Stimulated activated CD8-positive, alpha-beta memory T cell treated with anti-CD3 and anti-CD28 coated beads, Interleukin-7, amount 100 ng/mL, for 48 hours (primary cell): ENCODE data around the gene CEBPB.
"Not testable (repeated sequence)": the region's sequence is repeated elsewhere in the genome, so short reads cannot be mapped to it uniquely, and the experiment has no call there.

ENCODE experiments used
- DNase-seq, 2 donors: peaks; one replicate each; pipeline ENCODE4 v3.0.0-alpha.2; 2020; ENCODE audit warnings: low read depth in 1 of 2; ENCODE audit errors: extremely low read depth in 1 of 2

The CEBPB gene

DNA sequence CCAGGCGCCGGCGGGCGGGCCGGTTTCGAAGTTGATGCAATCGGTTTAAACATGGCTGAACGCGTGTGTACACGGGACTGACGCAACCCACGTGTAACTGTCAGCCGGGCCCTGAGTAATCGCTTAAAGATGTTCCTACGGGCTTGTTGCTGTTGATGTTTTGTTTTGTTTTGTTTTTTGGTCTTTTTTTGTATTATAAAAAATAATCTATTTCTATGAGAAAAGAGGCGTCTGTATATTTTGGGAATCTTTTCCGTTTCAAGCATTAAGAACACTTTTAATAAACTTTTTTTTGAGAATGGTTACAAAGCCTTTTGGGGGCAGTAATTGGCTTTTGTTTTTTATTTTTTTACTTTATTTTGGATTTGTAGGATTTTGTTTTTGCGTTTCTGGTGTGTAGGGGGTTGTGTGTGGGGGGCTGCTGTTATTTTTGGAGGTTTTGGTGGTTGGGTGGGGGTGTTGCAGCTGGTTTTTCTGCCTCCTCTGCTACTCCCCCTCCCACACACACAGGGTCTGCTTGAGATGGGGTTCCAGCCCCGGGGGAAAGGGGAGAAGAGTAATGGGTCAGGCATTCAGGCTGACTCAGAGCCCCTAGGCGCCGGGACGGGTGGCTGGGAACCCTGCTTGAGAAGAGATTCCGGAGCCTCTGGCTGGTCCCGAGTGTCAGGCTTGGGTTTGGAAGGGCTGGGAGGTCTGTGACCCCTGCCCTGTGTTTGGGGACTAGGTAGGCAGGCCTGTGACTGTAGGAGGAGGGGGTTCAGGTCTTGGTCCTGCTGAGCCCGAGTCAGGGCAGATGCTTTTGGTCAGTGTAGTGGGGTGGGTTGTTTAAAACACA, 2.0 kb downstream of the CEBPB start:
- DNase-seq, result peak; percentile 61 to 79

DNA sequence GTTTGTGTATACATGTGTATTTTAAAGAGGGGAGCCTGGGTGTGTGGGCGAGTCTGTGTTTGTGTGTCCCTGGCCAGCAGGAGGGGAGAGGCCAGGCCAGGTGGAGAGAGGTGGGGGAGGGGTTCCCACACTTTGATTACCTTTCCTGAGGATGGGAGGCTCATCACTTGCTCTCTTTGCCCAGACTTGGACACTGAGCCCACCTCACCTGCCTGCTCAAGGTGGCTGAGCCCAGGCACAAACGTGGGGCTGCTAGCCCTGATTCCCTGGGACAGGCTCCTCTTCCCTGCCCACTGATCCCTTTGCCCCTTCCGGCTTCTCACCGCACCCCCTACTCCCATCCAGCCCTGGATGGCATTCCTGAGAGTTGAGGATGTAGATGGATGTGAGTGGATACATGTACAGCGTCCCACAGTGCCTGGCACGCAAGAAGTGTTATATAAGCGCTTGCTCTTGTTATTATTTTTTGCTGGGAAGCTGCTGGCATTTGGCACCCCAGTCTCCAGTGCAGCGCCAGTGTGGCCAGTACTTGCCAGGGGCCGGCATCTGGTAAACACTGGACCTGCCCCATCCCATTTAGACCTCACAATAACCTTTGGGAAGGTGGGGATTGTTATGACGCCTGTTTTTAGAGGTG, 2.7 kb downstream of the CEBPB start:
- DNase-seq, result no peak

DNA sequence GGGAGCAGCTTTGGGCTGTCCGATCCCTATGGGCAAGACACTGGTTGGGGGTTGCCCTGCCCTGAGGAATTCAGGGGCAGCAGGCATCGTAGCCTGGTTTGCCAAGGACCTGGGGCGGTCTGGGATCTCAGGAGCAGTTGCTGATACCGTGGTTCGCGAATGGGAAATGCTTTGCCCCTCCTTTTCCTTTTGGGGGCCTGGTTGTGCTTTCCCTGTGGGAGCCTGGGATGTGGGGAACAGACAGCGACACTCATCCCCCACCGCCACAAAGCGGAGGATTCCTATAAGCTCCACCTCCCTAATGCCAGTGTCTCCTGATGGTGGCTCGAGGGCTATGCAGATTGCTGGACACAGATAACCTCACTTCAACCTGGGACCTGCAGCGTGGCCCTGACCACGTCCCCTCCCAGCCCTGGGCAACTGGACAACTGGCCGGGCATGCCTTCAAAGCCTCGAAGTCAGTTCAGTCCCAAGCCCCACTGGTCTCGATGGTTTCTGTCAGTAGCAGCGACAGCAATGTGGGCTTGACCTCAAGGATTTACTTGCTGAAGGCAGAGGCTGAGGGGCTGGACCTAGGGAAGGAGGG, 3.3 kb downstream of the CEBPB start:
- DNase-seq, result no peak

DNA sequence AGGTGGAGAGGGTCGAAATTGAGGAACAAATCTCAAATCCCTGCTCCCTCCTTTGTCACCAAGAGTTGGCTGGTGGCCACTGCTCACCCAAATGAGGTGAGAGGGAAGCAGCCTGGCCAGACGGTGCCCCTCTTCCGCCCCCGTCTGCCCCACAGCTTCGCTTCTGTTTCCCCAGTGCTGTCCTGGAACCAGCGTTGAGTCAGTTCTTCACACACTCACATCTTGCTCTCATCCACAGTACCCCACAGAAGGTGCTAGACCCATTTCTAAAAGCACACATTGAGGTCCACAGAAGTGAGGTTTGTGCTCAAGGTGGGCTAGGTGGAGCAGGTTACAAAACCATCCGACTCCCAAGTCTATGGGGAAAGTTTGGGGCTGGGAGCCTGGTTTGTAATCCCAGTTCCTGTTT, 3.8 kb downstream of the CEBPB start:
- no peak for DNase-seq

DNA sequence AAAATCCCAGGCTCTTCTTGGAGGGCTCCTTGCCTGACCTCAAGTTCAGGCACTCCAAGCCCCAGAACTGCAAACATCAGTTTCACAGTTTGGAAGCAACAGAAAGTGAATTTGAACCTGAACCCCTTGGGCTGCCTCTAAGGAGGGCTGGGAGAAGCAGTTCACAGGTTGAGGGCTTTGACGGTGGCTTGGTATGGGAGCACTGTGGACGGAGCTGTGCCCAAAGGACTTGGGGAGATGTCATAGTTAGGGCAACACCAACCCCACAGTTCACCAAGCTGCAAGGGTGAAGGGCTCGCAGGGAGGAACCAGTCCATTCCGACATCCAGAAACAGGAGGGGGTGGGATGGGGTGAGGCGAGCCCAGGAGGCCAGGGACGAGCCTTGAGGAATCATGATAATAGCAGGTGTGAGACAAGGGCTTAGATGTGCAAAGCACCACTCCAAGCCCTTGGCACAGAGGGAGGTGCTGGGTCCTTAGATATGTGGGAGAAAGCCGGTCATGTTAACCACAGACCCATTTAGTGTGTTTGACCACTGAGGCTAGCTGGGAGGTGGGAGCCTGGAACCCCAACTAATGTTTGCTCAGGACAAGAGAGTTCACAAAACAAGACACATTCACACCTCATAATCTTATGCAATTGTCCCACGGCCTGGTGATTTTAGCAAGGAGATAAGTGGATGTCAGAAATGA, 4.3 kb downstream of the CEBPB start:
- no peak for DNase-seq

DNA sequence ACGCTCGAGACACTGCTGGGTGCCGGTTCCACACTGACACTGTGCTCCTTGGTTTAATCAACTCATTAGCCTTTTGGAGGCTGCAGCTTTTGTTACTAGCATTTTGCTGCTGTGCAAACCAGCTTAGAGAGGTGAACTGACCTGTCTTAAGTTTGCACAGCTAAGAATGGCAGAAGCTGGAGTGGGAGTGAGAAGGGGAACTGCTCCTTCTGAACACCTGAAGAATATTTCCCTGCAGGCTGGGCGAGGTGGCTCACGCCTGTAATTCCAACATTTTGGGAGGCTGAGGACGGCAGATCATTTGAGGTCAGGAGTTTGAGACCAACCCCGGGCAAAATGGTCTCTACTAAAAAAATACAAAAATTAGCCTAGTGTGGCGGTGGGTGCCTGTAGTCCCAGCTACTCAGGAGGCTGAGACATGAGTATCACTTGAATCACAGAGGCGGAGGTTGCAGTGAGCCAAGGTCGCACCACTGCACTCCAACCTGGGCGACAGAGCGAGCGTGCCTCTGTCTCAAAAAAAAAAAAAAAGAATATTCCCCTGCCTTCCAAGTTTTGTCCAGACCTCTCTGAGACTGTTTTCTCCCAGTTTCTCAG, 5.0 kb downstream of the CEBPB start:
- DNase-seq, result no peak

DNA sequence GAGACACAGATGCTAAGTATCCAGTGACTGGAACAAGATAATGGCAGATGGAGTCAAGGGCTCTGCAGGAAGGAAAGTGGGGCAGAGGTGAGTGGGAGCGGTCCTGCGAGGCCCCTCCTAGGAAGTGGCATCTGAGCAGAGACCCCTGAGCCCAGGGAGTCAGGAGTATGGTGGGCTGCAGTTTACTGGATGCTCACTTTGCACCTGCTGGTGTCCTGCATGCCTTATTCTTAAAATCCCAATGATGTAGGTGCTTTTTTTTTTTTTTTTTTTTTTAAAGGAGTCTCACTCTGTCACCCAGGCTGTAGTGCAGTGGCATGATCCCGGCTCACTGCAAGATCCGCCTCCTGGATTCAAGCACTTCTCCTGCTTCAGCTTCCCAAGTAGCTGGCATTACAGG, 5.6 kb downstream of the CEBPB start:
- no peak for DNase-seq

DNA sequence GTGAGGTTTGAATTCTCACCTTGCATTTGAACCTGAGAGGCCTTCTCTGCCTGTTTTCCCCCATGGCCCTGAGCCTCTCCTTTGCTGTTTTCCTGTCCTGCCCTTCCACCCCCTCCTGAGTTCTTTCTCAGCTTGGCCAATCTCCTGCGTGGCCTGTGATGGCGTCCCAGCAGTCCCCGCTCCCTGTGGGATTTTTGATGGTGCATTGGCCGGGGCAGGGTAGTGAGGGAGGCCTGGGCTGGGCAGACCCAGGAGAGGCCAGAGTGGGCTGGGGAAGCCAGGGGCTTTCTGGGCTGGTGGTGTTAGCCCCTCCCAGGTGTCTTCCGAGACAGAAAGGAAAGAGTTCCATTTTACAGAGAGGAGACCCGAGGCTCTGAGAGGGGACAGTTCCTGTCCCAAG, 6.3 kb downstream of the CEBPB start:
- DNase-seq, result no peak

DNA sequence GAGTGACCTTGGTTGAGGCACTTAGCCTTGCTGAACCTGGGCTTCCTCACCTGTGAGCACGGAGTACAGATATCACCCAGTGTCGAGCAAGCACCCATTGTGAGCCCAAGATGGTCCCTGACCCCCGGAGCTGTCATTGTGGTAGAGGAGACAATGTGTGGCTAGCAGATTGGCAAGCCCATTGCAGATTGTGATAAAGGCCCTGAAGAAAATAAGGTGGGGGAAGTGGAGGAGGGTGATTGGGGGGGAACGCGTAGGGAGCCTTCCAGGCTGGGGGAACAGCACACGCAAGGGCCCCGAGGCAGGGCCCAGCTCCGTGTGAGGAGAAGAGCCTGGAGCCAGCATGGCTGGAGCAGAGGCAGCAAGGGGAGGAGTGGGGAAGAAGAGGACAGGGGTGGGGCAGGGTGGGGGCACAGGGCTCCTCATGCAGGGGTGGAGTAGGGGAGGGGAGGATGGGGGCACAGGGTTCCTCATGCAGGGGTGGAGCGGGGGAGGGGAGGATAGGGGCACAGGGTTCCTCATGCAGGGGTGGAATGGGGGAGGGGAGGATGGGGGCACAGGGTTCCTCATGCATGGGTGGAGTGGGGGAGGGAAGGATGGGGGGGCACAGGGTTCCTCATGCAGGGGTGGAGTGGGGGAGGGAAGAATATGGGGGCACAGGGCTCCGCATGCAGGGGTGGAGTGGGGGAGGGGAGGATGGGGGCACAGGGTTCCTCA, 7.0 kb downstream of the CEBPB start:
- DNase-seq, result no peak

DNA sequence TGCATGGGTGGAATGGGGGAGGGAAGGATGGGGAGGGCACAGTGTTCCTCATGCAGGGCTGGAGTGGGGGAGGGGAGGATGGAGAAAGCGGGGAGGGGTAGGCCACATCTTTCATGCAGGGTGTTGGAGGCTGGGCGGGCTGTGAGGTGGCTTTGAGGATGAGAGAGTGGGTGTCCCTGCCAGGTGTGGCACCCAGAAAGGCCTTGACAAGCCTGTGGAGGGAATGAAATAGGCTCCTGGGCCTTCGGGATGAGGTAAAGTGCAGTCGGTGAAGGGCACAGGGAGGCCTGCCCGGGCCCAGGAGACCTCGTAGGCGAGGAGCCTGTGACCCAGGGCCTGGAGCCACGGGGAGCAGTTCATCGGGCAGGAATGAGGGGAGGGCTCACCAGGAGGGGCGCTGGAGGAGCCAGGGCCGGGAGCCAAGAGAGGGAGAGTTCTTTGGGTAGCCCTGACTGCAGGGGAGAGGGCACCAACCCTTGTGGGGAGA, 7.6 kb downstream of the CEBPB start:
- DNase-seq, result no peak

DNA sequence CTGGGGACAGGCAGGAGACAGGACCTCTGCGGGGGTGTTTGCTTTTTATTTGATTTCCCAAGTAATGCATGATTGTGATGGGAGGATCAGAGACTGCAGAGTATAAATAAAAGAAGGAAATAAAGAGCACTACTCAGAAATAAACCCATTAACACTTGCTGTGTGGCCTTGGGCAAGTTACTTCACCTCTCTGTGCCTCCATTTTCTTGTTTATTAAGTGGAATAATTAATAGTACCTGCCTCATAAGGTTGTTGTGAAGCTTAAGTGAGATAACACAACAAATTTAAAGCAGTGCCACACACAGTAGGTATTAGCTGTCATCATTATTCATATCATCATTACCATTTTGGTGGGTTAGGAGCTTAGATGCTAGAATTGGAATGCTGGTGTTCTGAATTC, 8.1 kb downstream of the CEBPB start:
- DNase-seq, result no peak

DNA sequence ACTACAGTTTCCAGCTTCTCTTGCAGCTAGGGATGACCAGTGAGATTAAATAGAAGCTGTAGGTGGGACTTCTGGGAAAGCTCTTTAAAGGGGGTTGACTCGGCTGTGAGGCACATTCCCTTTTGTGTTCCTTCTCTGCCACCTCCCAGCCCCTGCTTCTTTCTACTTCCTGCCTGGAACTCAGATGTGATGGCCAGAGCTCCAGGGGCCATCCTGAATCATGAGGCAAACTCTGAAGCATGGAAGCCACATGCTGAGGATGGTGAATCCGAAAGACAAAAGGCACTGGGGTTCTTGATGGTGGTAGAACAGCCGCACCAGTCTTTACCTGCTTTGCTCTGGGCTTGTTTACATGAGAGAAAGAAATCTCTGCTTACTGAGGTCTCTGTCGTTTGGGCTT, 9.1 kb downstream of the CEBPB start:
- no peak for DNase-seq

DNA sequence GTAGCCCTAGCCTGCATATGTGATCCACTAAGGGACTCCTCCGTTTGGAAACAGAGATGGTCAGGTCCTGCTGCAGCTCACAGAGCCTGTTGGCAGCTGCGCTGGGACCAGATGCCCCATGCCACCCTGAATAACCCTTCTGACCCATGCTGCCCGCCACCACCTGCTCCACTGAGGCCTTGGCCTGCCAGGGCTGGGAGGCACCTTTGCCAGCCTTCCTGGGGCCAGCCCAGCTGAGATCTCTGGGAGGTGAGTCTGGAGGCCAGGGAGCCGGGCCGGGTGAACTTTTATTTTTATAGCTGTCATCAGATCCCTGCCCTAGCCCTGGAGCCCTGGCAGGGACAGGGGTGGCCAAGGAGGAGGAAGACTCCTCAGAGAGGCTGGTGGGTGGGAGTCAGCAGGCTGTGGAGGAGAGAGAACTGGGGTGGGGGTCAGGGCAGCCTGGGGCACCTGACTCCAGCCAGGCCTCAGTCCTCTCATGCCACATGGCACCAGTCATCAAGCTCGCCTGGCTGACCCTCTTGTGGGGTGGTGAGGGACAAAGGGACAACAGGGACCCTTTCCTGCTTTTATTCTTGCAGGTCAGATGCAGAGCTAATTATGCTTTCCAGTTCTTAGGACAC, 10.0 kb downstream of the CEBPB start:
- DNase-seq, result no peak

DNA sequence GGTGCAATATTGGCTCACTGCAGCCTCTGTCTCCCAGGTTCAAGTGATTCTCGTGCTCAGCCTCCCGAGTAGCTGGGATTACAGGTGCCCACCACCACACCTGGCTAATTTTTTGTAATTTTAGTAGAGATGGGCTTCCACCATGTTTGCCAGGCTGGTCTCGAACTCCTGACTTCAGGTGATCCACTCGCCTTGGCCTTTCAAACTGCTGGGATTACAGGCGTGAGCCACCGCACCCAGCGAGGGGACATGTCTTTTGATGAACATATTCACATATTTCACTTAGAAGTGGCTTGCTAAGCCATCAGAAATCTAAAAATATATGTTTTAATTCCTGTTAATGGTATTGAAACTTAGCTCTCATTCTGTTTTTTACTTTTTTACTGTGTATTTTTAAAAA, 11.1 kb downstream of the CEBPB start:
- not testable (repeated sequence) for DNase-seq

DNA sequence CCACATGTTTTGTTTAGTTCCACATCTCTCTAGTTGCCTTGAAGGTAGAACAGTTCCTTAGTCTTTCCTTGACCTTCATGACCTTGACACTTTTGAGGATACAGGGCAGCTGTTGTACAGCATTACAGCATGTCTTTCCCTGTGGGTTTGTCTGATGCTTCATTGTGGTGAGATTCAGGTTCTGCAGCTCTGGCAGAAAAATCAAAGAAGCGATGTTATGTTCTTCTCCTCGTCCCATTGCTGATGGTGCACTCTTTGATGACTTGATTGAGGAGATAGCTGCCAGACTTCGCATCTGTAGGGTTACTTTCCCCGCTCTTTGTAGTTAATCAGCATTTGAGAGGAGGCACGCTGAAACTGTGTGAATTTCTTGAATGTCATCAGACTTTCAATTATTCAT, 12.0 kb downstream of the CEBPB start:
- DNase-seq, result no peak

DNA sequence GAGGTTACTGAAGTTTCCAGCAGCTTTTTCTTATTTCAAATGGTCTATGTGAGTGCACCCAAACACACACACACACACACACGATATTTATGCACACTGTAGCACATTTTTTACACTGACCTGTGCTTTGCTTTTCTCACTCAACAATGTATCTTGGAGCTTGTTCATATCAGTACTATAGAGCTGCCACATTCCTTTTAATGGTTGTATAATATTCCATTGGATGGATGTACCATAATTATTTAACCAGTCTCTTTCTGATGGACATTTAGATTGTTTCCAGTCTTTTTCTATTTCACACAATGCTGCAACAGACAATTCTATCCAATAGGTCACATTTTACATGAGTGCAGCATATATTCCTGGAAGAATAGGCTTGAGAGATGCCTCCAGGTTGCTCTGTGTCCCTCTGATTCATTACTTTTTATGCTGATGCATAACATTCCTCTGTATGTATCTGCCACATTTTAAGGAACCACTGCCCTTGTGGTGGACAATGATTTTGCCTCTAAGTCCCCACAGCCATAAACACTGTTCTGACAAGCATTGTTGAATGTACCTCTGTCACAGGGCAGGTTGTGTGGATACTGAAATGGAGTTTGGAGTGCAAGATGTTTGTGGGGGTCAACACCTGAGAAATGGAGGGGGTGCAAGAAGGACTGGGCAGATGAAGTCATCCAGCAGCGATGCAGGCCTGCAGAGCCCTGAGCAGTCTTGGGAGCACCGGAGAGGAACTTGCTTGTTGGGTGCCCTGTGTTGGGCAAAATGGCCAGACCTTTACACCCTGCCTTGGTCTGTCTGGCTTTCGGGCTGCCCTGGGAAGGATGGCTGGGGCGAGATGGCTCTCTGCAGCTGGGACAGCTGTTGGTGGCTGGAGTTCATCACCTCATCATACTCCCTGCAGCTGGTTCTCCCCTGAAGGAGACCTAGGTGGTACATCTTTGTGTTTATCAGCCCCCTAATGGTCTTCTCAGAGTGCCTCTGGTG, 13.6 kb downstream of the CEBPB start:
- no peak for DNase-seq

DNA sequence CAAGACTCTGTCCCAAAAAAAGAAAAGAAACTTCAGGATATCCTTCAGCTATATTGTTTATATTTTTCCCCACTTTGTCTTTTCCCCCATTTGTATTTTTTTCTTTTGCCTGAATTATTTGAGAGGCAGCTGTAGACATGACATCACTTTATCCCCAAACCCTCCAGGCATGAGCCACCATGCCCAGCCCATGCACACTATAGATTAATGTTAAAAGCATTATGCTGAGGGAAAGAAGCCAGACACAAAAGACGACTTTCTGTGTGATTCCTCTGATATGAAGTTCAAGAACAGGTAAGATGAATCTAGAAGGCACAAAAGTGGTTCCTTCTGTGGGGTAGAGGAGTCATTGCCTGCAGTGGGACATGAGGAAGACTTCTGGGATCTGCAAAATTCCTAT, 16.4 kb downstream of the CEBPB start:
- no peak for DNase-seq

DNA sequence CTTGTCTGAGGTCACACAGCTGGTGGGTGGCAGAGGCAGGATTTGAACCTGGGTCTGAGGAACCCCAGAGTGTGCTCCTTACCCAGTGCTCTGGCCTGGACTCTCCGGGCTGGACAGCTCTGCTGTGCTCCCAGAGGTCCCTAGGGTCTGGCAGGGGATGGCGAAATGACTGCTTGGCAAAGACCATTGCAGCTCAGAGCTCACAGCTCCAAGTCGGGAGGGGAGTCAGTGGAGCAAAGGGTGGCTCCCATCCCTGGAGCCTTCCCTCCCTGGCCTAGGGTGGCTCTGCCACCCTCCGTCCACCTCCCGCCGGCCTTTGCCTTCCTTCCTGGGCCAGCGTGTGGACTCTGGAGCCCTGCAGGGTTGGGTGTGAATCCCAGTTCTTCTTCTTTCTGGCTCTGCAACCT, 17.5 kb downstream of the CEBPB start:
- DNase-seq, result no peak

DNA sequence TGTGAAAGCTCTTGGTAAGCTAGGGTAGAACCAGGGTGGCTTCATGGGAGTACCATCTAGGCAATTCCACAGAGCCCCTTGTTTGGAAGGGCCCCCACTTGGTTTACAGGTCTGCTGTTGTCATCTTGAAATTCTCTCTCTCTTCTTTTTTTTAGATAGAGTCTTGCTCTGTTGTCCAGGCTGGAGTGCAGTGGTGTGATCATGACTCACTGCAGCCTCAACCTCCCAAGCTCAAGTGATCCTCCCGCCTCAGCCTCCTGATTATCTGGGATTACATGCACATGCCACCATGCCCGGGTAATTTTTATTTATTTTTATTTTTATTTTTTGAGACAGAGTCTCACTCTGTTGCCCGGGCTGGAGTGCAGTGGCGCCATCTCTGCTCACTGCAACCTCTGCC, 18.2 kb downstream of the CEBPB start:
- not testable (repeated sequence) for DNase-seq
